Iris pigment epithelial cell (primary cell): ENCODE results near the gene TF.

Source experiments
- DNase-seq: peaks from one replicate; pipeline ENCODE4 v3.0.0-alpha.2; 2011; ENCODE audit warnings: low read depth

Gene TF

DNA sequence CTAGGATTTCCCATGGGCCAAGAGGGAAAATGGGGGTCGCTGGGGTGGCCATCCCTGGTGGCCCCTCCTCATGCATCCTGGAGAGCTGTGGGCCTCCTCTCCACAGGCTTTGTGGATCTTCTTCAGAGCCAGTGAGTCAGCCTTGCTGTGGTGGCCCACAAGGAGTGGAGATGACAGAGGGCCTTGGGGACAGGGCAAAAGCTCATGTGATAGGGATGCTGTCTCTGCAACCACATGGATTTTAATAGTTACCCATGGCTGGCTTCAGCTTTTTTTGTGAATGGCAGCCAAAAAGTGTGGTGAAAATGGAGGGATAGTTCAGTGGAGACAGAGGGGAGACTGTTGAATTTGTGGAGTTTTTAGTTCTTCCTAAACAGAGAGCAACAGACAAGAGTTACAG is 1.2 kb downstream of the TF start:
- no peak for DNase-seq

DNA sequence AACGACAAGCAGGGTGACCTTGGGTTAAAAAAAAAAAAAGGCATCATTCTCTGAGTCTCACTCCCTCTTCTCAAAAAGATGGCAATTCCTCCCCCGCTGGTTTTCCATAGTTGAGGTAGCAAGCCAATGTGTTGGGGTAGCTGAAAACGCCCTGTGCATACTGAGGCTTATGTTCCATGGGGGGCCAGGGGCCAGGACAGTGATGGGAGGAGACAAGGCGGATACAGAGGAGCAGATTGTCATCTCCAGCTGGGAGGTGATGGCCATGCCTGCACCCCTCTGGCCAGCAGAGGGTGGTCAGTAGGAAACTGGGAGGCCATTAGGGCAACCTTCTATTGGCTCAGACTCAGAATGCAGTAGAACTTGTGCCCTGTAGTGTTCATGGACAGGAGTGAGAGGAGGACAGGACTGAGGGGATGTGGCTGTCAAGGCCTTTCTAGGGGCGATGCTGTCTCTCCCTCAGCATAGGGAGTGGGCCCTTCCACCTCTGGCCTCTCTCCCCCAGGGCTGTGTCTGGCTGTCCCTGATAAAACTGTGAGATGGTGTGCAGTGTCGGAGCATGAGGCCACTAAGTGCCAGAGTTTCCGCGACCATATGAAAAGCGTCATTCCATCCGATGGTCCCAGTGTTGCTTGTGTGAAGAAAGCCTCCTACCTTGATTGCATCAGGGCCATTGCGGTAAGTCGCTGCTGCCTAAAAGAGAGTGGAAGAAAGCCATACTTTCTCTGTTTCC is 1.9 kb downstream of the TF start:
- DNase-seq, result no peak

DNA sequence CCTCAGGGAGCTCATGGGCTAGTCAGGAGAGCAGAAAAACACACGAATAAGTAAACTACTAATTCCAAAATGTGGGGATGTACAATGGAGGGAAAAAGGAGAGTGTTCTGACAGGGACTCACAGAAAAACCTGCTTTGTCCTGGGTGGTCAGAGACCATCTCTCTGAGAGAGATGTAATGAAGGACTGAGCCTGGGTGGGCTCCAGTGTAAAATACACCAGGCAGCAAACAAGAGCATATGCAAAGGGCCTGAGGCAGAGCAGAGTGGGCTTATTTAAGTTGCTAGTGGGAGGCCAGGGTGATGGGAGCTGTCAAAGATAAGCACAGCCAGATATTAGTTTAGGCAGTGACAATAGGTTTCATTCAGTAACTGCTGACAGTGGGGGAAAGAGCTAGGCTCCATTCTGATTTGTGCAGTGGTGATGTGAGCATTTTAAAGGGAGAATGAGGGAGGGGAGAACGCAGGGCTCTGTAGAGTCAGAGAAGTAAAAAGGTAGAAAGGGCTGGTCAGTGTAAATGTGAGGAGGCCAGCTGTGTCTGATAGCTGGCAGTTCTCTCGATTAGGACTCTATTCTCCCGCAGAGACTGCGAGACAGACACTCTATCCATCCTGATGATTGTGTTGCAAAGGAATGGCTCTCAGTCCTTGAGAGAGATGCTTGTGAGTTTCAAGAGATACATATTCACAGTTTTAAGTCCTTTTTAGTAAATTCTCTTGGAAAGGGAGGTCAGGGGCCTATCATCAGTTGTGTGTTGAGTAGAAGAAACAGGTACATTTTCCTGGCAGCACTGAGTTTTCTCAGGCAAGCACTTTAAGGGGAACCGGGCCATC is 3.5 kb downstream of the TF start:
- no peak for DNase-seq

- DNase-seq, result no peak
Measured at GRCh38 chr3:133750259-133750656, 4.1 kb downstream of the TF start.

- no peak for DNase-seq
Measured at GRCh38 chr3:133753107-133753778, 7.0 kb downstream of the TF start.

DNA sequence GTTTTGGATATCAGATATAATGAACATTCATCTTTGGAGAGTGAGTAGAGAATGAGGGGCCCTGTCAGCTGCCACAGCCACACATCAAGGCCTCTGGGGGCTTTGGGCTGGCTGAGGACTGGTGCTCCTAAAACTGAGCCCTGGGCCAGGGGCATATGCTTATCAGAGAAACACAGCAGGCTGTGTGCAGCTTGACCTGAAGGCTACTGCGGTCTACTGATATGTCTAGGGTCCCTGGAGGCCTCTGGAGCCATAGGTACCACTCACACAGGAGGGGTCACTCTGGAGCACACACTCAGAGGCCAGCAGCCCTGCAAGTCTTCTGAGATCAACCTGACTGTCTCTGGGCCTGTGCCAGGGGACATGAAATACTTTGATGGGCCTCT is 7.6 kb downstream of the TF start:
- DNase-seq, result no peak

DNA sequence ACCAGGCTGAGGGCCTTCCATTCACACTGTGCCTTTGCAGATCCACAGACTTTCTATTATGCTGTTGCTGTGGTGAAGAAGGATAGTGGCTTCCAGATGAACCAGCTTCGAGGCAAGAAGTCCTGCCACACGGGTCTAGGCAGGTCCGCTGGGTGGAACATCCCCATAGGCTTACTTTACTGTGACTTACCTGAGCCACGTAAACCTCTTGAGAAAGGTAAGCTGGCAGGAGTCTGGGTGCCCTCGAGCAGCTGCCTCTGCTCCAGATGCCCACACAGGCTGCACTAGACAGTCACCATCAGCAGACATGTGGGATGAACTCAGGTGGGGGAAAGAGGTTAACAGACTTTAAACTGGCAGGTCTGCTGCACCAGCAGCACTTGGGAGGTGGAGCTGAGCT is 8.3 kb downstream of the TF start:
- DNase-seq, result no peak

DNA sequence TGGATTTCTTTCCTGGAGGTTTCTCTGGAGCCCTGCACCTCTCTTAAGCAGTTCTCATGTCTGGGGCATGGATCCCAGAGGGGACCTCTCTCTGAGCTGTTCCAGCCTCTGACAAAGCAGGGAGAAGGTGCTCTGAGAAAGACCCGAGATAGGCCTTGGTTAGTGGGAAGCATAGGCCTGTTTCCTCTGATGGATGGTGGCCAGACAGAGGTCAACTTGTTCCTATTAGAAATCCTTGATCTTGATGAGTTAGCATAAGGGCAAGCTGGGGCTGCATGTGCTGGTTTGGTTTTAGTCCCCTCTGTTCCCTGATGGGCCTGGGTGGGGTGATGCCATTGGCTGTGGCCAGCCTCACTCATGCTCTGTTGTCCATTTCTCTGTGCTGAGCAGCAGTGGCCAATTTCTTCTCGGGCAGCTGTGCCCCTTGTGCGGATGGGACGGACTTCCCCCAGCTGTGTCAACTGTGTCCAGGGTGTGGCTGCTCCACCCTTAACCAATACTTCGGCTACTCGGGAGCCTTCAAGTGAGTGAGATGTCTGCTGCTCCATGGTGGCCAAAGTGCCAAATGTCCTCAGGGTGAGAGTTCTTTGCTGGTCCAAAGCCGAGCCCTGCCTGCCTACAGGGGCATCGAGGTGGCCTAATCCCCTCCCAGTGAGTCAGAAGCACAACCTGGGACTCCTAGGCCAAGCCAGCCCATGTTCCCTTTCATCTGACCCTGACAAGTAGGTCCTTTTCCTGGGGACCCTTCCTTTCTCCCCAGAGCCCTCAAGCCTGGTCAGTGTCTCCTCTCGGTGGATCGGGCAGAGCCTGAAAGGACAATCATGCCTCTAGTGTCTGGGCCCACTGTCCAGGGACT is 9.0 kb downstream of the TF start:
- DNase-seq, result no peak

- no peak for DNase-seq
Measured at GRCh38 chr3:133756716-133757694, 10.8 kb downstream of the TF start.

- DNase-seq, result no peak
Measured at GRCh38 chr3:133757701-133758567, 11.7 kb downstream of the TF start.

GRCh38 chr3:133758568-133758928 is 12.4 kb downstream of the TF start:
- DNase-seq, result no peak

- DNase-seq, result no peak
Measured at GRCh38 chr3:133758964-133759739, 13.0 kb downstream of the TF start.

- no peak for DNase-seq
Measured at GRCh38 chr3:133759740-133760305, 13.6 kb downstream of the TF start.

GRCh38 chr3:133760916-133761315 is 14.7 kb downstream of the TF start:
- no peak for DNase-seq

GRCh38 chr3:133761605-133762484 is 15.7 kb downstream of the TF start:
- no peak for DNase-seq

DNA sequence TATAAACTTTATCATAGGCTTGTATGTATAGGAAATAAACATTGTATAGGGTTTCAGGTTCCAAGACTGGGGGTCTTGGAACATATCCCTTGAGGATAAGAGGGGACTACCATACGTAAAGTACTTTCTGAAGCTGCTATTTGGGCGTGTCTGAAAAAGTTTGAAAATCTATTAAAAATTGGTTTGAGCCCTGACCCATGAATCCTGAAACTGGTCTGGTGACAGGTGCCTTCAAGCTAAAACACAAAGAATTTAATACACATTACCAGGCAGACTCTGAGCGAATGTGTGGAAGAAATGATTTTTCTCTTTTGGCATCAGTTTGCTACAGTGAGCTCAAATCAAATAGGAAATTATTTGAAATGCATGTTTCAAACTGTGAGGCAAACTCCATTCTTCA is 16.3 kb downstream of the TF start:
- DNase-seq, result no peak

GRCh38 chr3:133763797-133764683 is 17.8 kb downstream of the TF start:
- DNase-seq, result no peak
